MCF 10A (cell line): ENCODE data around the gene PLPP3. TPM values are rescaled to one million over a fixed set of nuclear protein-coding genes. Genes with fewer than 3 reads are reported as not detected.

Experiments
- BruUV-seq: library from RNA; stranded (reverse); fragments of 400-500 nt; replicated peaks from 2 replicates; lab custom pipeline; 2021; lab: Mats Ljungman, UMichigan
- CTCF ChIA-PET: fragments of 300-600 bp; sonication (Branson Sonifier 250); formaldehyde crosslinking; extraction: SDS; loops from one replicate; lab custom pipeline; 2021; ENCODE audit warnings: antibody characterized with exemption, inconsistent platforms; lab: Yijun Ruan, JAX
- POLR2A ChIA-PET: fragments of 300-600, 350-650 bp; sonication (Branson Sonifier 250); formaldehyde crosslinking; extraction: SDS; loops from one replicate; lab custom pipeline; 2020; ENCODE audit warnings: antibody characterized with exemption, inconsistent platforms; lab: Yijun Ruan, JAX
- DNase-seq: peaks from one replicate; pipeline ENCODE4 v3.0.0-alpha.2; 2018; ENCODE audit not compliant: unreplicated experiment
- H3K27ac Mint-ChIP-seq: one replicate; pipeline ENCODE4 v1.8.0; 2022; ENCODE audit warnings: mild to moderate bottlenecking, low read depth, mixed read lengths; ENCODE audit not compliant: unreplicated experiment
- H3K27me3 Mint-ChIP-seq: one replicate; pipeline ENCODE4 v1.8.0; 2022; ENCODE audit warnings: mixed read lengths; ENCODE audit not compliant: insufficient read depth, unreplicated experiment
- H3K36me3 Mint-ChIP-seq: one replicate; pipeline ENCODE4 v1.8.0; 2022; ENCODE audit warnings: mild to moderate bottlenecking, moderate library complexity, mixed read lengths; ENCODE audit not compliant: insufficient read depth, unreplicated experiment
- H3K4me1 Mint-ChIP-seq: one replicate; pipeline ENCODE4 v1.8.0; 2022; ENCODE audit warnings: mixed read lengths; ENCODE audit not compliant: insufficient read depth, unreplicated experiment
- H3K4me3 Mint-ChIP-seq: one replicate; pipeline ENCODE4 v1.8.0; 2022; ENCODE audit warnings: mild to moderate bottlenecking, moderate library complexity, mixed read lengths; ENCODE audit not compliant: unreplicated experiment
- H3K9me3 Mint-ChIP-seq: one replicate; pipeline ENCODE4 v1.8.0; 2022; ENCODE audit warnings: mixed read lengths; ENCODE audit not compliant: unreplicated experiment
- intact Hi-C: fragments of 100-400 bp; cut with micrococcal nuclease; formaldehyde crosslinking; loops from 2 replicates; pipeline ENCODE4 v1.14.1; 2022
- total RNA-seq: library from RNA; stranded (reverse); gene quantifications from 2 replicates; pipeline ENCODE4 v1.2.3, GENCODE V29; 2022
- TF ChIP-seq, protein P1 (sequence below): fragments of 200-600 bp; IDR thresholded peaks from one replicate; pipeline ENCODE4 v1.8.0; 2022; ENCODE audit warnings: antibody characterized with exemption, mild to moderate bottlenecking; ENCODE audit not compliant: unreplicated experiment

Gene PLPP3
- total RNA-seq, 1 experiment from 2014 or later: 0.84 TPM

DNA sequence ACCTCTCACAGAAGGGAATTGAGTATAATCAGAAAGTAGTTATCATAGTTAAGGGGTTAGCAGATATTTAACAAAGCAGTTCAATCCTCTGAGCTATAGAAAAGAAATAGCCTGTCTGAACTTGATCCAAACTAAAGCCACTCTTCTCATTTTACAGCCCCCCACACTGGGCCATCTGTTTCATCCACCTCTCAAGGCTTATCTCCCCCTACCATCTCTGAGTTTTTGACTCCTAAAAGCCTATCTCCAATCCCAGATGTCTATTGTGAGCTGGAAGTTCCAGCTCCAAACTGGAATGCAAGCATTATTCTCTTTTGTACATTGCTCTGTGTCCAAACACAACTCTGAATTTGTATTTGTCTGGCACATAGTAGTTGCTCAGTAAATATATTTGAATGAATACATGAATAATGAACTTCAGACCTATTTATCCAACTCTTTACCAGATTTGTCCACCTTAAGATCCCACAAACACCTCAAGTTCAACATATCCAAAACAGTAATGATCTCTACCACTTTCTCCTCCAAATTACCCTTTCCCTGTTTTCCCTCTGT, 98.1 kb downstream of the PLPP3 start:
- H3K4me1 Mint-ChIP-seq: no peaks in the 10 kb centered on the region
- ChIA-PET POLR2A (no interaction called here), CTCF (interaction anchor here (0.6 kb wide), 1 partner anchor 621 kb away, joined by 3 read pairs; no protein-coding TSS in a partner anchor)
- no peak for DNase-seq
- TF ChIP-seq, protein P1, sequence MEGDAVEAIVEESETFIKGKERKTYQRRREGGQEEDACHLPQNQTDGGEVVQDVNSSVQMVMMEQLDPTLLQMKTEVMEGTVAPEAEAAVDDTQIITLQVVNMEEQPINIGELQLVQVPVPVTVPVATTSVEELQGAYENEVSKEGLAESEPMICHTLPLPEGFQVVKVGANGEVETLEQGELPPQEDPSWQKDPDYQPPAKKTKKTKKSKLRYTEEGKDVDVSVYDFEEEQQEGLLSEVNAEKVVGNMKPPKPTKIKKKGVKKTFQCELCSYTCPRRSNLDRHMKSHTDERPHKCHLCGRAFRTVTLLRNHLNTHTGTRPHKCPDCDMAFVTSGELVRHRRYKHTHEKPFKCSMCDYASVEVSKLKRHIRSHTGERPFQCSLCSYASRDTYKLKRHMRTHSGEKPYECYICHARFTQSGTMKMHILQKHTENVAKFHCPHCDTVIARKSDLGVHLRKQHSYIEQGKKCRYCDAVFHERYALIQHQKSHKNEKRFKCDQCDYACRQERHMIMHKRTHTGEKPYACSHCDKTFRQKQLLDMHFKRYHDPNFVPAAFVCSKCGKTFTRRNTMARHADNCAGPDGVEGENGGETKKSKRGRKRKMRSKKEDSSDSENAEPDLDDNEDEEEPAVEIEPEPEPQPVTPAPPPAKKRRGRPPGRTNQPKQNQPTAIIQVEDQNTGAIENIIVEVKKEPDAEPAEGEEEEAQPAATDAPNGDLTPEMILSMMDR: no peak
- no peak overlapping the region for H3K27ac Mint-ChIP-seq
- H3K9me3 Mint-ChIP-seq: no peaks in the 10 kb centered on the region
- H3K27me3 Mint-ChIP-seq: no peaks in the 10 kb centered on the region
- no peaks in the 10 kb centered on the region for H3K36me3 Mint-ChIP-seq
- BruUV-seq: no TSS peak
- no peak overlapping the region for H3K4me3 Mint-ChIP-seq
- intact Hi-C loops: no loop called here

DNA sequence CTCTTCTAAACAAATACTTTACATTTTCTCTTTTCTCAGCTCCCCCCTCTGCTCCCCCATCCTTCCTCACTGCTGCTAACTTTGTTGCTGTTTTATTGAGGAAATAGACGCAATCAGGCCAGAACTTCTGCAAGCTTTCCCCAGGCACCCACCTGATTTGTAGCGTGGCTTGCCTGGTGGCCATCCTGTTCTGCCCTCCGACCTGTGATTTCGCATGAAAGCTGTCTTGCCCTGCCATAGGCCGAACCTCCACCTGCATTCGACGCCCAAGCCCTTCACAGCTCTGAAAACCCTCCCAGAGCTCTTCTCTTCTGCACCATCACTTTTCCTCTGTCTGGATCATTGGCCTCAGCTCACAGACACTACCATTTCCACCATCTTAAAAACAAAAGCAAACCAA, 100.6 kb downstream of the PLPP3 start:
- TF ChIP-seq, protein P1: no peak
- CTCF ChIA-PET: interaction anchor here (0.7 kb wide), 1 partner anchor 14 kb away, joined by 3 read pairs; no protein-coding TSS in a partner anchor
- DNase-seq: no peak
- Mint-ChIP-seq H3K27ac (no peak overlapping the region), H3K4me1 (no peaks in the 10 kb centered on the region), H3K36me3 (no peaks in the 10 kb centered on the region), H3K27me3 (no peaks in the 10 kb centered on the region), H3K4me3 (no peak overlapping the region), H3K9me3 (no peaks in the 10 kb centered on the region)
- no TSS peak for BruUV-seq
- intact Hi-C loops: no loop called here
- POLR2A ChIA-PET: no interaction called here

DNA sequence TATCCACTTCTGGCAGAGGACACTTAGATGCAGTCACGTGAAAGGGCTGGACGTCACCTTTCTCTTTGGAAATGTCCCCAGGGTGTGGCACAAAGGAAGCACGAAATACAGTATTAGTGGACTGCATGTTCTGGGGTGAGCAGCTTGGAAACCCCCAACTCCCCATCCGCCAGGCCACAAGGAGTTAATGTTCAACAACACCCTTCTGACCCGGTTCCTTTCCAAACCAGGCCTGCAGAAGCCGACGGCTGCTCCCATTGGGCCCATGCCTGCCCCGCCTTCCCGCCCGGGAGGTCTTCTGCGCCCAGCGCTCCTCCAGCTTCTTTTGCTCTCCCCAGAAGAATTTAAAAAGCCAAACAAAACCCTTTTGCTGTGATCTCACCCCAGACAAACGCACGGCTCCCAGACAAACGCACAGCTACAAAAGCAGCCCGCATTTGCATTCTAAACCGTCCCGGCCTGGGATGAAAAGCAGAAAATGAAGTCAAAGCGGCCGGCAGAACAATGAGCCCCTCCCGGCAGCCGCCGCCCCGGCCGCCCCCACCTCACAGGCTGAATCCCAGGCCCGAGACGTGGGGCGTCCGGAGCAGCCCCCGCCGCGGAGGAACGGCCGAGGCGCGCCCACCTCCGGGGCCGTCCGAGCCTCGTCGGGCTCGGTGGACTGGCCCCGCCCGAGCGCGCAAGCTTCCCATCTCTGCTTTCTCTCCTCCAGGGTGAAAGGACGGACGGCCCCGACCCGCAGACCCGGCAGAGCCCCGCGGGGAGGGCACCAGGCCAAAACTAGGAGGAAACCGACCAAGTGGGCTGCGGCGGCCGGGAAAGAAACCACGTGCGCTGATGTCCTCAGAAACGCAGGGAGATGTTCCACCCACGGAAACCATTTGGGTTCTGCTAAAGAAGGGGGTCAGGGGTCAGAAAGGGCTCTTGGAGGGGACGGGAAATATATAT, 101.9 kb downstream of the PLPP3 start:
- Mint-ChIP-seq H3K4me3 (no peak overlapping the region), H3K27ac (no peak overlapping the region), H3K4me1 (no peaks in the 10 kb centered on the region), H3K9me3 (no peaks in the 10 kb centered on the region), H3K27me3 (no peaks in the 10 kb centered on the region), H3K36me3 (no peaks in the 10 kb centered on the region)
- ChIA-PET CTCF (no interaction called here), POLR2A (no interaction called here)
- TF ChIP-seq, protein P1: no peak
- intact Hi-C loops: no loop called here
- no TSS peak for BruUV-seq
- DNase-seq: no peak

DNA sequence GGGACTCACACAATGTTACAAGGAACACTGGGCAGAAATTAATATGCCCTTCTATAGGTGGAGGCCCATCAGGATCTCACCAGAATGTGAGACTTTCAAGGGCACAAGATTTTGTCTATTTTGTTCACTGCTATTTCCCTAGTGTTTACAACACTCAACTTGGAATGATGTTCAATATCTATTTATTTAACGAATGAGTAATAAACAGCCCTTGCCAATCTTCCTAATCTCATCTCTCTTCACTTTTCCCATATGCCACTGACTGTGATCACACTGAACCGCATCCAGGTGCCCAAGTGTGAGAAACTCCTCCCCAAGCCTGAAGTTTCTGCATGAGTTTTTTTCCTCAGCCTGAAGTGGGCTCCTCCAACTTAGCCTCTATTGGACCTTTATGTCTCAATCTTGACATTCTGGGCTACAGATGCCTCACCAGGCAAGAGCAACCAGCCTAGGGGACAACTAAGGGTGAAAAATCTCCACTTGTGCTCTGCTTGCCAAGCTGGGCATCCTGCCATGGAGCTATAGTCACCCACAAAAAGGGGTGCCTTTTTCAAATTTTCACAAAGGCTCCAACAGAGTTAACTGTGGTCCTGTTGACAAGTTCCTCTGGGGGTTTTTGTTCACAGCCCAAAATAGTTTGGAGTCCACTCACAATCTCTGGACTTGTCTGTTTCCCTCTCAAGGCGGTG, 105.6 kb downstream of the PLPP3 start:
- DNase-seq: peak; percentile 7
- intact Hi-C loops: no loop called here
- CTCF ChIA-PET: no interaction called here
- no TSS peak for BruUV-seq
- H3K27me3 Mint-ChIP-seq: no peaks in the 10 kb centered on the region
- H3K36me3 Mint-ChIP-seq: no peaks in the 10 kb centered on the region
- H3K9me3 Mint-ChIP-seq: no peaks in the 10 kb centered on the region
- no peak overlapping the region for H3K4me3 Mint-ChIP-seq
- H3K4me1 Mint-ChIP-seq: no peaks in the 10 kb centered on the region
- no peak overlapping the region for H3K27ac Mint-ChIP-seq
- TF ChIP-seq, protein P1: no peak
- POLR2A ChIA-PET: no interaction called here
